ENCODE measurements around the gene PTPRT. TPM values are rescaled to one million over a fixed set of nuclear protein-coding genes. Genes with fewer than 3 reads are reported as not detected.

Gene PTPRT
- total RNA-seq, 1 experiment from 2014 or later = not detected

DNA sequence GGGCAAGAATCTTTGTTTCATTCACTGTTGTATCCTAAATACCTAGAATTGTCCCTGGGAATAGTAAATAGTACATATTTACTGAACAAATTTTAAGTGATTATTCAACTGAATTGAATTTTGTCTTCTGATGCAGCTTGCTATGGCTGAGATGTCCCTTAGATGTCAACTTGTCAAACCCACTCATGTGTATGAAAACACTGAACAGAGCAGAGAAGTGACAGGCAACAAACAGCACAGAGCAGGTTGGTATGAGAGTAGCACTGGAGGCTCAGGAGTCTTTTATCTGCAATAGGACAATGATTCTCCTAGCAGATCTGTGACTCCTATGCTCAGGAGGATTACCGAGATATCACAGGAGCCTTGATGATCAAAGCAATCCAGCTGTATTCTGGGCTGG lies 1031.4 kb downstream of the PTPRT start:
- H3K9me3 Mint-ChIP-seq (ENCODE audit: low read depth, unreplicated experiment) = peaks cover 11% of the 10 kb centered on the region
- TF ChIP-seq, protein P1, sequence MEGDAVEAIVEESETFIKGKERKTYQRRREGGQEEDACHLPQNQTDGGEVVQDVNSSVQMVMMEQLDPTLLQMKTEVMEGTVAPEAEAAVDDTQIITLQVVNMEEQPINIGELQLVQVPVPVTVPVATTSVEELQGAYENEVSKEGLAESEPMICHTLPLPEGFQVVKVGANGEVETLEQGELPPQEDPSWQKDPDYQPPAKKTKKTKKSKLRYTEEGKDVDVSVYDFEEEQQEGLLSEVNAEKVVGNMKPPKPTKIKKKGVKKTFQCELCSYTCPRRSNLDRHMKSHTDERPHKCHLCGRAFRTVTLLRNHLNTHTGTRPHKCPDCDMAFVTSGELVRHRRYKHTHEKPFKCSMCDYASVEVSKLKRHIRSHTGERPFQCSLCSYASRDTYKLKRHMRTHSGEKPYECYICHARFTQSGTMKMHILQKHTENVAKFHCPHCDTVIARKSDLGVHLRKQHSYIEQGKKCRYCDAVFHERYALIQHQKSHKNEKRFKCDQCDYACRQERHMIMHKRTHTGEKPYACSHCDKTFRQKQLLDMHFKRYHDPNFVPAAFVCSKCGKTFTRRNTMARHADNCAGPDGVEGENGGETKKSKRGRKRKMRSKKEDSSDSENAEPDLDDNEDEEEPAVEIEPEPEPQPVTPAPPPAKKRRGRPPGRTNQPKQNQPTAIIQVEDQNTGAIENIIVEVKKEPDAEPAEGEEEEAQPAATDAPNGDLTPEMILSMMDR (IDR thresholded peaks at IDR 0.05; ENCODE audit: unreplicated experiment) = no peak
- no peak overlapping the region for H3K27ac Mint-ChIP-seq (ENCODE audit: unreplicated experiment)
- DNase-seq = no peak
- H3K4me1 Mint-ChIP-seq (ENCODE audit: low read depth, unreplicated experiment) = no peaks in the 10 kb centered on the region
- intact Hi-C loops (cut with micrococcal nuclease; ENCODE audit: unreplicated experiment) = no loop called here
- BruUV-seq (replicated peaks) = no TSS peak
- CTCF ChIA-PET = interaction anchor here (0.7 kb wide), 1 partner anchor 1241 kb away, joined by 3 read pairs; no protein-coding TSS in a partner anchor
- no peaks in the 10 kb centered on the region for H3K36me3 Mint-ChIP-seq (ENCODE audit: insufficient read depth, unreplicated experiment)
- H3K27me3 Mint-ChIP-seq (ENCODE audit: unreplicated experiment) = peaks cover 14% of the 10 kb centered on the region
- no peak overlapping the region for H3K4me3 Mint-ChIP-seq (ENCODE audit: low read depth, unreplicated experiment)

DNA sequence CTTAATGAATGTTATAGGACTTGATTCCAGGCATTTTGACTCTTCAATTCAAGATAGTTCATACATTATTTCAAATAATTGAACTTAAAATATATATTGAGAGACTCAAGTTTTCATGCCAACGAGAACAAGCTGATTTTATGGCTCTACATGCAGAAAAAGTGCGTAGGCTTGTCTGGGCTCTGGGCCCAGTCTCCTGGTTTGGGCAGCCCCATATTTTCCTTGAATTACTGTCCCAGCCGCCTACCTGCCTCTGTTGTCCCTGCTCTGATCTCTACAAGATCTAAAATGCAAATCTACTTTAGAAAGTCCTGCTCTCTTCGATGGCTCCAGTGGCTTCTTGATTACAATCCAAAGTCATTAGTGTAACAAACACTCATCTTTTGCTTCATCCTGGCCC lies 1034.1 kb downstream of the PTPRT start:
- H3K4me1 Mint-ChIP-seq (ENCODE audit: low read depth, unreplicated experiment) = no peaks in the 10 kb centered on the region
- H3K9me3 Mint-ChIP-seq (ENCODE audit: low read depth, unreplicated experiment) = peaks cover 15% of the 10 kb centered on the region
- CTCF ChIA-PET = no interaction called here
- intact Hi-C loops (cut with micrococcal nuclease; ENCODE audit: unreplicated experiment) = no loop called here
- no peak overlapping the region for H3K4me3 Mint-ChIP-seq (ENCODE audit: low read depth, unreplicated experiment)
- TF ChIP-seq, protein P1 (IDR thresholded peaks at IDR 0.05; ENCODE audit: unreplicated experiment) = no peak
- H3K36me3 Mint-ChIP-seq (ENCODE audit: insufficient read depth, unreplicated experiment) = no peaks in the 10 kb centered on the region
- H3K27ac Mint-ChIP-seq (ENCODE audit: unreplicated experiment) = no peak overlapping the region
- DNase-seq = no peak
- H3K27me3 Mint-ChIP-seq (ENCODE audit: unreplicated experiment) = peaks cover 8% of the 10 kb centered on the region
- no TSS peak for BruUV-seq (replicated peaks)

DNA sequence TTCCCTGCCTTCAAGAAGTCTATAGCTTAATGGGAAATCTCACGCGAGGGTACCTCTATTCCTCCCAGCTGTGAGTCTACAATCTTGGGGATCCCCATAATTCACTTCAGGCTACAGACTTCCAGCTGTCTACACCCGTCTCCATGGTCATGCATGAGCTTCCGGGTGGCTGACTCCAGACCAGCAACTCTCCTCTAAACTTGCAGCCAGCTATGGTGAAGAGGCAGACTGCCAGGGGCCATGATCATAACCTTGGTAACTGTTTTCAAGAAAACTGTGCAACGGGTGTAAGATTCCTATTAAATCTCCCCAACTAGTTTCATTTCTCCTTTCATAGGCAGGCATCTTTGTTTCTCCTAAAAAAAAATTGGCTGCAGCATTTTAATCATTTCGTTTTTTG lies 1037.1 kb downstream of the PTPRT start:
- H3K27ac Mint-ChIP-seq (ENCODE audit: unreplicated experiment) = no peak overlapping the region
- intact Hi-C loops (cut with micrococcal nuclease; ENCODE audit: unreplicated experiment) = no loop called here
- no peaks in the 10 kb centered on the region for H3K27me3 Mint-ChIP-seq (ENCODE audit: unreplicated experiment)
- peaks cover 12% of the 10 kb centered on the region for H3K9me3 Mint-ChIP-seq (ENCODE audit: low read depth, unreplicated experiment)
- no peak overlapping the region for H3K4me3 Mint-ChIP-seq (ENCODE audit: low read depth, unreplicated experiment)
- CTCF ChIA-PET = interaction anchor here (0.5 kb wide), 1 partner anchor 49 kb away, joined by 4 read pairs; no protein-coding TSS in a partner anchor
- no peaks in the 10 kb centered on the region for H3K4me1 Mint-ChIP-seq (ENCODE audit: low read depth, unreplicated experiment)
- no peaks in the 10 kb centered on the region for H3K36me3 Mint-ChIP-seq (ENCODE audit: insufficient read depth, unreplicated experiment)
- no peak for DNase-seq
- TF ChIP-seq, protein P1 (IDR thresholded peaks at IDR 0.05; ENCODE audit: unreplicated experiment) = no peak
- BruUV-seq (replicated peaks) = no TSS peak

DNA sequence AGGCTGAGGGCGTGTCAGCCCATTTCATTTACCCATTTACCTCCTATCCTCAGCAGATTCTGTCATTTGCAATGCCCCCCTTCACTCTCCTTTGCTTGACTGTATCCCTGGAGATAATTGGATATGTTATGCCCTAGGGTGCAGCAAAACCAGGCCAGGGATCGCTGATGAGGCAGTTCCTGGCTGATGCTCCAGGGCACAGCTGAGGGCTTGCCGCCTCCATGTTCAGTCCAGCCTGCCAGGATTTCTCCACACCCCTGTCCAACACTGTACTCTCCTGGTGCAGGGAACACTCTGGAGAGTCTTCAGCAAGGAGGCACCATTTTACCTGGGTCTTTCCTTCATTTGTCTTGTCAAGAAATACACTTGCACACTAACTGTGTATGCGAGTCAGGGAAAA lies 1039.5 kb downstream of the PTPRT start:
- H3K4me1 Mint-ChIP-seq (ENCODE audit: low read depth, unreplicated experiment) = no peaks in the 10 kb centered on the region
- BruUV-seq (replicated peaks) = no TSS peak
- H3K9me3 Mint-ChIP-seq (ENCODE audit: low read depth, unreplicated experiment) = peaks cover 12% of the 10 kb centered on the region
- DNase-seq = no peak
- H3K27me3 Mint-ChIP-seq (ENCODE audit: unreplicated experiment) = no peaks in the 10 kb centered on the region
- CTCF ChIA-PET = no interaction called here
- H3K27ac Mint-ChIP-seq (ENCODE audit: unreplicated experiment) = no peak overlapping the region
- H3K36me3 Mint-ChIP-seq (ENCODE audit: insufficient read depth, unreplicated experiment) = no peaks in the 10 kb centered on the region
- intact Hi-C loops (cut with micrococcal nuclease; ENCODE audit: unreplicated experiment) = no loop called here
- TF ChIP-seq, protein P1 (IDR thresholded peaks at IDR 0.05; ENCODE audit: unreplicated experiment) = no peak
- H3K4me3 Mint-ChIP-seq (ENCODE audit: low read depth, unreplicated experiment) = no peak overlapping the region
